ENCODE results near the gene TUB.

The TUB gene

DNA sequence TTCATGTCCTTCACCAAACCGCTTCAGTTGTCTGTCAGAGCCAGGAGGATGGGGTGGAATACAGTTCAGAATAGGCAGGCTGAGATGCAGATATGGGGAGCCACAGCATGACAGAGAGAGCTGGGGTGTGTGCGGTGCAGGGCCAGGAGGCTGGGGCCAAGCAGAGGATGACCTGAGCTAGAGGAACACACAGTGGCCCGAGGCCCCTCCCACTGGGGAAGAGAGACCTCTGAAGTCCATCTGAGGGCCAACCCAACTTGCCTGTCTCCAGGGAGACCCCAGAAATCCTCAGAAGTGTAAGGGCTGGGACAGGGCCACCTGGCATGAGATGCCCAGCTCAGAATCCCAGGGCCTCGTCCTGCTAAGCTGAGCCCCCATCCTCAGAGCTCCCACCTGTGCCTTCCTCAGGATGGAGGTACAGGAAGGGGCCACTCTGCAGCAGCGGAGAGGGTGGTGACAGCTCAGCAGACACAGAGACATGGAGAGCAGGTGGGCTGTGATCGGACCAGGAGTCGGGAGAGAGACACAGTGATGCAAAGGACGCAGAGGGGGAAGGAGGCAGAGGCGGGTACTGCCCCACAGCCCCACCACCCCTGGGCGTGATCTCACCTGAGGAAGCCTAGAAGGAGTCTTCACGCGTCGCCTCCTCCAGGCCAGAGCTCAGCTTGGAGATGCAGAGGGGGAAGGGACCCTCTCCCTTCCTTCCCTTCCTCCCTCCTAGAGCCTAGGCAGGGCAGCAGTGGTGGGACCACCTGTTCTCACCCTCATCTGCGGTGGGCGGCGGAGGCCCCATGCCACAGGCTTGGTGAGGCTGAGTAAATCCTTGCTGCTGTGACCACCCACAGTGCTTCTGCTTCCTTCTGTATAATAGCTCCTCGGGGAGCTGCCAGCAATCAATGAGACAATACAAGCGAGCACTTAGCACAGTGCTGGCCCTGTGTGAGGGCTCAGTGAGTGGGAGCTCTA lies 9.1 kb upstream of the TUB start:
- no peak overlapping the region for H3K27ac ChIP-seq
- TF ChIP-seq, protein P1, sequence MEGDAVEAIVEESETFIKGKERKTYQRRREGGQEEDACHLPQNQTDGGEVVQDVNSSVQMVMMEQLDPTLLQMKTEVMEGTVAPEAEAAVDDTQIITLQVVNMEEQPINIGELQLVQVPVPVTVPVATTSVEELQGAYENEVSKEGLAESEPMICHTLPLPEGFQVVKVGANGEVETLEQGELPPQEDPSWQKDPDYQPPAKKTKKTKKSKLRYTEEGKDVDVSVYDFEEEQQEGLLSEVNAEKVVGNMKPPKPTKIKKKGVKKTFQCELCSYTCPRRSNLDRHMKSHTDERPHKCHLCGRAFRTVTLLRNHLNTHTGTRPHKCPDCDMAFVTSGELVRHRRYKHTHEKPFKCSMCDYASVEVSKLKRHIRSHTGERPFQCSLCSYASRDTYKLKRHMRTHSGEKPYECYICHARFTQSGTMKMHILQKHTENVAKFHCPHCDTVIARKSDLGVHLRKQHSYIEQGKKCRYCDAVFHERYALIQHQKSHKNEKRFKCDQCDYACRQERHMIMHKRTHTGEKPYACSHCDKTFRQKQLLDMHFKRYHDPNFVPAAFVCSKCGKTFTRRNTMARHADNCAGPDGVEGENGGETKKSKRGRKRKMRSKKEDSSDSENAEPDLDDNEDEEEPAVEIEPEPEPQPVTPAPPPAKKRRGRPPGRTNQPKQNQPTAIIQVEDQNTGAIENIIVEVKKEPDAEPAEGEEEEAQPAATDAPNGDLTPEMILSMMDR (IDR thresholded peaks at IDR 0.05; ENCODE audit: low read depth, low read length, missing control alignments) = no peak
- no peak overlapping the region for H3K4me3 ChIP-seq (ENCODE audit: low read depth, low read length)
- in situ Hi-C loops (cut with HindIII; ENCODE audit: low pct_ligation_motif_present, low sequenced_read_pairs) = no loop called here
- H3K27me3 ChIP-seq (replicated peaks) = peaks cover 11% of the 10 kb centered on the region
- no peak for DNase-seq
- no peaks in the 10 kb centered on the region for H3K36me3 ChIP-seq (replicated peaks)

GRCh38 chr11:8075119-8075726 lies 5.8 kb upstream of the TUB start:
- Histone ChIP-seq H3K27me3 (replicated peaks) (peaks cover 11% of the 10 kb centered on the region), H3K36me3 (replicated peaks) (no peaks in the 10 kb centered on the region), H3K4me3 (ENCODE audit: low read depth, low read length) (no peak overlapping the region), H3K27ac (no peak overlapping the region)
- DNase-seq = no peak
- TF ChIP-seq, protein P1 (IDR thresholded peaks at IDR 0.05; ENCODE audit: low read depth, low read length, missing control alignments) = no peak
- in situ Hi-C loops (cut with HindIII; ENCODE audit: low pct_ligation_motif_present, low sequenced_read_pairs) = no loop called here

DNA sequence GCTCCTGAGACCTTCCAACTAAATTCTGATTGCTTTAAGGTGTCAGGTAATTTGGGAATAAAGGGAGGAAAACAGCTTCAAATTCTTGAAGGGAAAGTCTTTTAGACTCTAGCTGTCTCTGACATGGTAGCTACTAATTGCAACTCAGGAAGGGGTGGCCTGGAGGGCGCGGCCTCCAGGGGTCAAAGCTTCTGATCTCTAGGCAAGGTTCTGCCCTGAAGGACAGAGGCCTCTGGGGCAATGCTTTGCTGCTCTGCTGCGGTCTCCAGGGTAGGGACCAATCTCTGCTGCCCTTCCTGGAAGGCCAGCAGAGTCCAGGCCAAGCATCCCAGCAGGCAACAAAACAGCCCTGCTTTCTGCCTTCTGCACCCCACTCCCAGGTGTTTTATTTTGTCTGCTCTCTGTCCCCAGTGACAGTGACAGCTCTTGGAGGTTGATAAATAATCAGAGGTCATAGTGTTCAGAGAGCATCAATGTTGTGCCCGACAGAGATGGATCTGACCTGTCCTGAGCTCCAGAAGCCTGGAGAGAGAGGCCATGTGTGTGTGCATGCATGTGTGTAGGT lies 1.8 kb upstream of the TUB start:
- H3K36me3 ChIP-seq (replicated peaks) = no peaks in the 10 kb centered on the region
- H3K4me3 ChIP-seq (ENCODE audit: low read depth, low read length) = no peak overlapping the region
- in situ Hi-C loops (cut with HindIII; ENCODE audit: low pct_ligation_motif_present, low sequenced_read_pairs) = no loop called here
- TF ChIP-seq, protein P1 (IDR thresholded peaks at IDR 0.05; ENCODE audit: low read depth, low read length, missing control alignments) = no peak
- no peak for DNase-seq
- no peaks in the 10 kb centered on the region for H3K27me3 ChIP-seq (replicated peaks)
- H3K27ac ChIP-seq = no peak overlapping the region

DNA sequence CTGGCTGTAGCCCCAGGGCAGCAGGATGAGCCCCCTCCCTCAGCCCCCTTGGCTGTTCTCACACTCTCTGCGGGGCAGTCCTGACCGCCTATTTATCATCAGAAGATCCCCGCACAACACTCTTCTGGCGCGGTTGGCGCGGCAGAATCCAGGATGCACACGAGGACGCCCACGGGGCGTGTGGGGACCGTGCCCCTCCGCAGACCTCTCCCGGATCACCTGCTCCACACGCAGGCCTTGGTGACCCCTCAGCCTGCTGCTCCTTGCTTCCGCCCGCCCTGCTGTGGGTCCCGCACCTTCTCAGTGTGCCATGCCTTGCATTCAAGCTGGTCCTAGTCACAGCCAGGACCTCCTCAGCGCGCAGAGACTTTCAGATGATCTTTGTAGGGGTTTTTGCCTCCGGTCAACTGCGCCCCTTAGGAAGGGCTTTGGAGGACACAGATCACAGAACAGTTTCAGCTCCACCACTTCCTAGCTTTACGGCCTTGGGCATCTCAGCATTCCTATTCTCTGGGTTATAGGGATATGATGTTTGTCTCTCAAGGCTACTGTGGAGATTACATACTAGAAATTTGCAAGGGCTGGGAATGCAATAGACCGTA lies 841 bp upstream of the TUB start:
- no peak for DNase-seq
- Histone ChIP-seq H3K4me3 (ENCODE audit: low read depth, low read length) (peak overlapping the region; percentile 60), H3K27ac (no peak overlapping the region), H3K36me3 (replicated peaks) (no peaks in the 10 kb centered on the region), H3K27me3 (replicated peaks) (no peaks in the 10 kb centered on the region)
- TF ChIP-seq, protein P1 (IDR thresholded peaks at IDR 0.05; ENCODE audit: low read depth, low read length, missing control alignments) = no peak
- in situ Hi-C loops (cut with HindIII; ENCODE audit: low pct_ligation_motif_present, low sequenced_read_pairs) = no loop called here

- DNase-seq = no peak
- in situ Hi-C loops (cut with HindIII; ENCODE audit: low pct_ligation_motif_present, low sequenced_read_pairs) = no loop called here
- no peak overlapping the region for H3K27ac ChIP-seq
- no peaks in the 10 kb centered on the region for H3K36me3 ChIP-seq (replicated peaks)
- TF ChIP-seq, protein P1 (IDR thresholded peaks at IDR 0.05; ENCODE audit: low read depth, low read length, missing control alignments) = peak; percentile 1
- H3K27me3 ChIP-seq (replicated peaks) = no peaks in the 10 kb centered on the region
- H3K4me3 ChIP-seq (ENCODE audit: low read depth, low read length) = peak overlapping the region; percentile 60
These were observed 710 bp downstream of the TUB start for GRCh38 chr11:8081591-8082250.
